Stimulated activated CD8-positive, alpha-beta memory T cell treated with anti-CD3 and anti-CD28 coated beads, Interleukin-12 subunit alpha, Interleukin-12 subunit beta, amount 100 ng/mL, for 24 hours (primary cell): ENCODE data around the gene POLQ.
"Not testable (repeated sequence)": the region's sequence is repeated elsewhere in the genome, so short reads cannot be mapped to it uniquely, and the experiment has no call there.

Experiments used
- DNase-seq: peaks from one replicate; pipeline ENCODE4 v3.0.0-alpha.2; 2020; ENCODE audit errors: extremely low read depth

Gene POLQ

GRCh38 chr3:121514496-121514895 is 31.3 kb downstream of the POLQ start:
- no peak for DNase-seq

- no peak for DNase-seq
These were observed 37.4 kb downstream of the POLQ start for GRCh38 chr3:121508389-121508788.

DNA sequence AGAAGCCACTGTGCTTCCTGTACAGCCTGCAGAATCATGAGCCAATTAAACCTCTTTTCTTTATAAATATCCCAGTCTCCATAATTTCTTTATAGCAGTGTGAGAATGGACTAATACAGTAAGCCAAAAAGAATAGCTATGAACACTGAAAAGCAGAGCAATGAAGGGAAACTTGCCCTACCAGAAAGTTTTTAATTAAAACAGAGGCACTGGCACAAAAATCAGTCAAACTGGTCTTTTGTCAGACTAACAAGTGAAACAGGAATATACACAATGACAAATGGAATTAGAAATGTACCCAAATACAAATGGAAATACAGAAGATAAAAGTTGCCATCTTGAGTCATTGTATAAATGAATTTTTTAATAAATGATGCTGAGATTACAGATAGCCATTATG is 40.5 kb downstream of the POLQ start:
- no peak for DNase-seq

- DNase-seq, result no peak
These were observed 41.2 kb downstream of the POLQ start for GRCh38 chr3:121504618-121505017.

GRCh38 chr3:121496786-121497185 is 49.0 kb downstream of the POLQ start:
- no peak for DNase-seq

- no peak for DNase-seq
These were observed 52.4 kb downstream of the POLQ start for GRCh38 chr3:121493431-121493830.

DNA sequence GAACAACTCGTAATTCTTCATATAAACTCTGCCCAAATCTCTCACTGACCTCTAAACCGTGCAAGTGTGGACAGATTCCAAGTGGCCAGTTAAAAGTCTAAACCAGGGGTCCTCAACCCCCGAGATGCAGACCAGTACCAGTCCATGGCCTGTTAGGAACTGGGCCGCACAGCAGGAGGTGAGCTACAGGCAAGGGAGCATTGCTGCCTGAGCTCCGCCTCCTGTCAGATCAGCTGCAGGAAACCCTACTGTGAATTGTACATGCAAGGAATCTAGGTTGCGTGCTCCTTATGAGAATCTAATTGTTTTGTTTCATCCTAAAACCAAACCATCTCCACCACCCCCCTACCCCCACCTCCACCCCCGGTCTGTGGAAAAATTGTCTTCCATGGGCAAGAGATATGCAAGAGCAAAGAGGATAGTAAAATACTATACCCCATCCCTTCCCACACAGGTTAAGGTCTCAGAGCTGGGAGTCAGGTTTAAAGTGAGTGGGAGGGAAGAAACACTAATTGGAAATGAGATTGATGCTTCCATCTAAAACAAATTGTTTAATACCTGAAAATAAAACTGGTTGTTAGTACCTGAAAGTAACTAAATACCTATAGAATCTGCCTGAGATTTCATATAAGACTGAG is 54.0 kb downstream of the POLQ start:
- DNase-seq, result no peak

GRCh38 chr3:121490161-121490560 is 55.6 kb downstream of the POLQ start:
- no peak for DNase-seq

GRCh38 chr3:121488628-121489027 is 57.2 kb downstream of the POLQ start:
- no peak for DNase-seq

GRCh38 chr3:121483290-121483689 is 62.5 kb downstream of the POLQ start:
- DNase-seq, result no peak

- no peak for DNase-seq
These were observed 63.1 kb downstream of the POLQ start for GRCh38 chr3:121482660-121483059.

GRCh38 chr3:121481106-121481880 is 64.5 kb downstream of the POLQ start:
- DNase-seq, result no peak

- DNase-seq, result no peak
These were observed 68.2 kb downstream of the POLQ start for GRCh38 chr3:121477589-121477988.

GRCh38 chr3:121473001-121473400 is 72.8 kb downstream of the POLQ start:
- DNase-seq, result no peak

GRCh38 chr3:121467085-121467484 is 78.7 kb downstream of the POLQ start:
- no peak for DNase-seq

GRCh38 chr3:121463745-121464144 is 82.0 kb downstream of the POLQ start:
- DNase-seq, result no peak

DNA sequence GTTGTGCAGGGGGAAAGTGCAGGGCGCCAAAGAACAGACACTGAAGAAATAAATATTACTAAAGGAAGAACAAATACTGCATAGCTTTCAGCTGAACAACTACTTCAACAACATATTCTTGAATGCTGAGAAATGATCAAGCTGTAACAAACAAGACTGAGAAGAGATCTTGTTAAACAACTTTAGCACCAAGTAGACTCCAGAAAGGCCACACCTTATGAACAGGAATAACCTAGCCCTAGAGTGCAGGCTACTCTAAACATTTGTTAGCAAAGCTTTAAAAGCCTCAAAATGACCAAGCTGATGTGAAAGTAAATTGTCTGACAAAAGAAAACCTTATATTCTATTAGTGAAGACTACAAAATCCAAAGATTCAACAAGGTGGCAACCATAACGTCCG is 83.2 kb downstream of the POLQ start:
- DNase-seq, result no peak

DNA sequence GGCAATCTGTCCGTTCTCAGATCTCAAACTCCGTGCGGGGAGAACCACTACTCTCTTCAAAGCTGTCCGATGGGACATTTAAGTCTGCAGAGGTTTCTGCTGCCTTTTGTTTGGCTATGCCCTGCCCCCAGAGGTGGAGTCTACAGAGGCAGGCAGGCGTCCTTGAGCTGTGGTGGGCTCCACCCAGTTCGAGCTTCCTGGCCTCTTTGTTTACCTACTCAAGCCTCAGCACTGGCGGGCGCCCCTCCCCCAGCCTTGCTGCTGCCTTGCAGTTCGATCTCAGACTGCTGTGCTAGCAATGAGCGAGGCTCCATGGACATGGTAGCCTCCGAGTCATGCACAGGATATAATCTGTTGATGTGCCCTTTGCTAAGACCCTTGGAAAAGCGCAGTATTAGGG is 94.0 kb downstream of the POLQ start:
- not testable (repeated sequence) for DNase-seq

DNA sequence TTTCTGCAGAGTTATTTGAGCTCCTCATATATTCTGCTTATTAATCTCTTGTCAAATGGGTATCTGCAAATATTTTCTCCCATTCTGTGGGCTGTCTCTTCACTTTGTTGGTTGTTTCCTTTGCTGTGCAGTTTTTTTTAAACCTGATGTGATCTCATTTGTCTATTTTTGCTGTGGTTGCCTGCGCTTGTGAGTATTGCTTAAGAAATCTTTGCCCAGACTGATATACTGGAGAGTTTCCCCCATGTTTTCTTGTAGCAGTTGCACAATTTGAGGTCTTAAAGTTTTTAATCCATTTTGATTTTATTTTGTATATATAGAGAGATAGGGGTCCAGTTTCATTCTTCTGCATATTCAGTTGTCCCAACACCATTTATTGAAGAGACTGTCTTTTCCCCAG is 102.3 kb downstream of the POLQ start:
- DNase-seq, result no peak

DNA sequence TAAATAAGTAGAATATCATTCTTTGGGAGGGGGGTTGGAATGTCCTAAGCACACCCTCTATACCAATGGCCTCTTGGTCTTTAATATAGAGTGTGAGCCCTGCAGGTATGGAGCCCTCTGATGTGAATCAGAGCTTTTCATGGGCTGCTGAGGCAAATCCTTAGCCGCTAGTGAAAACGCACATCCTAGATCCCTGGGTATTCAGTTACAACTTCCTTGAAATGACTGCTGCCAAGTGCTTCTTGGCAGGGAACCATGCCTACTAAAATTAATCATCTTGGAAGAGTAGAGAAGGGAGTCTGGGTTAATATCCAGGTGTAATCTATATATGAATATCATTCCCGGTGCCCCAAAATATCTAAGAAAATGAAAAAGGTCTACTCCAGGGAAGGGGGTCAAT is 109.1 kb downstream of the POLQ start:
- DNase-seq, result no peak

DNA sequence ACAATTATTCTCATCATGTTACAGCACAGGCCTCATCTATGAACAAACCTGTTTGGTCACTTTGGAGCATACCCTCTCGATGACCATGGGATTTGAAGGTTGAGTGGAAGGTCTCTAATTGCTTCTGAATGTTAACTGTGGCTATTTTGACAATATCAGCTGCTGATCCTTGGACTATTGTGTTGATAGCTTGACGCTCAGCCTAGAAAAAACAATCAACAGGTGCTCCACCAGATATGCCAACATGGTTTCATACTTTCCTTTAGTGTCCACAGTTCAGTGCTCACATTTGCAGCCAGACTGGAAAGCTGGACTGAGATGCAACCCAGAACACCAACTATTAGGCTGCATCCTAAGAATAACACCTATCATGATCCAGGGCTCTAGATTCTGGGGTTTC is 109.7 kb downstream of the POLQ start:
- no peak for DNase-seq

- DNase-seq, result peak; percentile 3
These were observed 113.9 kb downstream of the POLQ start for GRCh38 chr3:121431726-121432517.
